ENCODE measurements around the gene EYA2. TPM values are rescaled to one million over a fixed set of nuclear protein-coding genes. Genes with fewer than 3 reads are reported as not detected.

The EYA2 gene
- total and polyA plus RNA-seq, 2 donors (not counting 3 experiments of a cell fraction or from before 2014, with no cell fraction given) = not detected

- intact Hi-C loops (cut with micrococcal nuclease) = no loop called here
- Histone ChIP-seq H3K4me3 (replicated peaks in 1 of 3; ENCODE audit: insufficient read depth in 1 of 3, low read depth in 1 of 3, low read length in 3 of 3) (no peak overlapping the region), H3K4me2 (ENCODE audit: insufficient read depth, low read length) (no peak overlapping the region), H3K4me1 (ENCODE audit: control insufficient read depth, extremely low read depth, insufficient read depth, low read length) (no peaks in the 10 kb centered on the region), H3K9ac (replicated peaks; ENCODE audit: extremely low read depth, insufficient read depth, low read length) (no peak overlapping the region), H3K9me3 (replicated peaks; ENCODE audit: control insufficient read depth, insufficient read depth, low read length) (no peaks in the 10 kb centered on the region), H3K36me3 (ENCODE audit: control insufficient read depth in 2 of 2, extremely low read depth in 1 of 2, insufficient read depth in 2 of 2, low read length in 2 of 2) (no peaks in the 10 kb centered on the region), H3K79me2 (ENCODE audit: control insufficient read depth, insufficient read depth, low read length) (no peaks in the 10 kb centered on the region), H2AFZ (ENCODE audit: low read depth, low read length) (no peak overlapping the region), H3K9me1 (replicated peaks; ENCODE audit: control insufficient read depth, extremely low read depth, insufficient read depth, low read length) (no peaks in the 10 kb centered on the region), H3K27ac (ENCODE audit: insufficient read depth, low read depth, low read length) (no peak overlapping the region), H4K20me1 (replicated peaks; ENCODE audit: control insufficient read depth, extremely low read depth, insufficient read depth, low read length) (no peaks in the 10 kb centered on the region), H3K27me3 (ENCODE audit: control insufficient read depth in 2 of 2, insufficient read depth in 2 of 2, low read length in 2 of 2) (no peaks in the 10 kb centered on the region)
- FAIRE-seq (no peak), DNase-seq (ENCODE audit: low read depth, low spot score) (no peak)
- BruUV-seq (replicated peaks) = no TSS peak
- dilution Hi-C loops (cut with MboI; ENCODE audit: extremely low pct_ligation_motif_present, low sequenced_read_pairs) = no loop called here
- TF ChIP-seq MYC (IDR thresholded peaks at IDR 0.05; ENCODE audit: low read depth, low read length) = no peak
- TF ChIP-seq EZH2 (IDR thresholded peaks at IDR 0.05; ENCODE audit: borderline replicate concordance, low read depth, low read length, severe bottlenecking) = no peak
- TF ChIP-seq POLR2A (IDR thresholded peaks at IDR 0.05; ENCODE audit: low read depth, low read length) = no peak
- TF ChIP-seq GATA2 (IDR thresholded peaks at IDR 0.05; ENCODE audit: insufficient read depth, insufficient read length, low read depth, low read length) = no peak
- TF ChIP-seq FOS (IDR thresholded peaks at IDR 0.05; ENCODE audit: borderline replicate concordance, insufficient read depth, low read length) = no peak
- TF ChIP-seq JUN (IDR thresholded peaks at IDR 0.05; ENCODE audit: borderline replicate concordance, insufficient read depth, insufficient read length, low read depth) = no peak
- no peak for TF ChIP-seq MAX (IDR thresholded peaks at IDR 0.05; ENCODE audit: insufficient read depth, insufficient read length)
- no peak for TF ChIP-seq CTCF (IDR thresholded peaks at IDR 0.05; ENCODE audit: extremely low read depth in 1 of 2, insufficient read depth in 1 of 2, low read depth in 1 of 2, low read length in 2 of 2)
- TF ChIP-seq POLR2AphosphoS5 (IDR thresholded peaks at IDR 0.05; ENCODE audit: insufficient read depth, low read depth, low read length) = no peak
- POLR2A ChIA-PET = no interaction called here
- CTCF ChIA-PET = no interaction called here
These were observed 113.4 kb downstream of the EYA2 start for GRCh38 chr20:47007826-47008655.

Data from endothelial cell of umbilical vein (primary cell).